Smooth muscle cell of the coronary artery (primary cell): Measurements from ENCODE around the gene CSN1S1. TPM values are rescaled to one million over a fixed set of nuclear protein-coding genes. Genes with fewer than 3 reads are reported as not detected.

Source experiments
- total RNA-seq: library from RNA; depleted of rRNA; stranded (reverse); fragments of >200 nt; gene quantifications from 2 replicates; pipeline ENCODE4 v1.2.3, GENCODE V29; 2014; ENCODE audit warnings: low replicate concordance

CSN1S1 gene
- total RNA-seq: not detected in 2 replicates

GRCh38 chr4:69930768-69931167, at the start of gene CSN1S1:
CSN1S1 (plus strand) TSS chr4:69931068; CDS start chr4:69932556, 1,488 bp downstream.

GRCh38 chr4:69965628-69966027, 34.8 kb downstream of the CSN1S1 start, which contains the start of gene CSN2:
CSN2 (minus strand) TSS chr4:69965728; CDS start chr4:69960995, 4,733 bp downstream.

GRCh38 chr4:69995526-69996016, 64.7 kb downstream of the CSN1S1 start, which contains the start of gene STATH:
STATH (plus strand) TSS chr4:69995966; CDS start chr4:69998438, 2,472 bp downstream.

Other genes starting within 250 kb of the CSN1S1 start
- under 0.01 and 13.7 TPM in 2 replicates for gene SULT1B1, start 170.4 kb upstream of the CSN1S1 start, total RNA-seq
- gene SULT1E1, start 70.9 kb upstream of the CSN1S1 start, total RNA-seq: 0.12 and 291 TPM in 2 replicates
- not detected in 2 replicates for gene CSN2, start 34.7 kb downstream of the CSN1S1 start, total RNA-seq
- gene STATH, start 64.9 kb downstream of the CSN1S1 start, total RNA-seq: 0.15 TPM in 1 of 2 replicates, not detected in the other
- not detected in 2 replicates for gene HTN3, start 97.4 kb downstream of the CSN1S1 start, total RNA-seq
- not detected in 2 replicates for gene HTN1, start 119.4 kb downstream of the CSN1S1 start, total RNA-seq
- gene PRR27, start 223.2 kb downstream of the CSN1S1 start, total RNA-seq: not detected in 2 replicates